ENCODE results near the gene CYTL1.

The CYTL1 gene

GRCh38 chr4:4971796-4972195, 47.5 kb downstream of the CYTL1 start:
- no peak for TF ChIP-seq CTCF (IDR thresholded peaks at IDR 0.05; ENCODE audit: low read depth, low read length)
- no peak for TF ChIP-seq MYC (IDR thresholded peaks at IDR 0.05; ENCODE audit: low read depth, low read length)
- TF ChIP-seq MAX (IDR thresholded peaks at IDR 0.05; ENCODE audit: low read depth, low read length): no peak
- no peak for TF ChIP-seq POLR2A (IDR thresholded peaks at IDR 0.05; ENCODE audit: extremely low read depth, insufficient read length)
- no peak overlapping the region for H3K4me3 ChIP-seq (ENCODE audit: low read depth, low read length)
- DNase-seq (ENCODE audit: low read depth): no peak

- TF ChIP-seq MAX (IDR thresholded peaks at IDR 0.05; ENCODE audit: low read depth, low read length) (no peak), POLR2A (IDR thresholded peaks at IDR 0.05; ENCODE audit: extremely low read depth, insufficient read length) (no peak), MYC (IDR thresholded peaks at IDR 0.05; ENCODE audit: low read depth, low read length) (no peak)
- no peak for DNase-seq (ENCODE audit: low read depth)
- no peak overlapping the region for H3K4me3 ChIP-seq (ENCODE audit: low read depth, low read length)
Measured at GRCh38 chr4:4969298-4969697, 50.0 kb downstream of the CYTL1 start.

- DNase-seq (ENCODE audit: low read depth): peak; percentile 27
- TF ChIP-seq MAX (IDR thresholded peaks at IDR 0.05; ENCODE audit: low read depth, low read length) (no peak), CTCF (IDR thresholded peaks at IDR 0.05; ENCODE audit: low read depth, low read length) (no peak), MYC (IDR thresholded peaks at IDR 0.05; ENCODE audit: low read depth, low read length) (no peak), POLR2A (IDR thresholded peaks at IDR 0.05; ENCODE audit: extremely low read depth, insufficient read length) (no peak)
- no peak overlapping the region for H3K4me3 ChIP-seq (ENCODE audit: low read depth, low read length)
Measured at GRCh38 chr4:4968161-4968725, 51.0 kb downstream of the CYTL1 start.

Measured in NB4 (cell line).